ENCODE measurements around the gene HARS2.
"Not testable (repeated sequence)": the region's sequence is repeated elsewhere in the genome, so short reads cannot be mapped to it uniquely, and the experiment has no call there.

Gene HARS2
- 12.7 to 51.3 (median 37.2) reads per million in 17 experiments for total RNA-seq

GRCh38 chr5:140690941-140691924 lies at the start of gene HARS2, which contains the start of gene HARS1:
Gene HARS2 (plus strand): TSS chr5:140691455. CDS start chr5:140691649, 194 bp downstream.
Gene HARS1 (minus strand): TSS chr5:140691370. CDS start chr5:140691304, 66 bp downstream.
- peak; percentile 95 to 98 (median 96) for DNase-seq

GRCh38 chr5:140641716-140642115 lies 49.5 kb upstream of the HARS2 start:
- no peak for DNase-seq

GRCh38 chr5:140642718-140643117 lies 48.5 kb upstream of the HARS2 start:
- no peak for DNase-seq

GRCh38 chr5:140647042-140647419 lies 44.2 kb upstream of the HARS2 start:
- DNase-seq = no peak

GRCh38 chr5:140658870-140659269 lies 32.4 kb upstream of the HARS2 start:
- DNase-seq = no peak

GRCh38 chr5:140660371-140660770 lies 30.9 kb upstream of the HARS2 start:
- not testable (repeated sequence) for DNase-seq

- no peak for DNase-seq
Observed at GRCh38 chr5:140664030-140664358, 27.3 kb upstream of the HARS2 start.

- DNase-seq = peak; percentile 96 to 99 (median 98)
Observed at GRCh38 chr5:140664359-140665119, 26.7 kb upstream of the HARS2 start, which contains the start of gene WDR55. Gene WDR55 (plus strand): TSS chr5:140664904. CDS start chr5:140664913, 9 bp downstream.

- not testable (repeated sequence) for DNase-seq
Observed at GRCh38 chr5:140671035-140671434, 20.2 kb upstream of the HARS2 start.

GRCh38 chr5:140671472-140672125 lies 19.7 kb upstream of the HARS2 start:
- DNase-seq = no peak

- peak; percentile 49 to 76 (median 63) for DNase-seq
Observed at GRCh38 chr5:140672455-140673186, 18.6 kb upstream of the HARS2 start.

GRCh38 chr5:140673187-140673976 lies 17.9 kb upstream of the HARS2 start, which contains the start of gene DND1:
Gene DND1 (minus strand): TSS chr5:140673576. CDS start chr5:140673542, 34 bp downstream.
- DNase-seq = no peak

GRCh38 chr5:140674211-140674610 lies 17.0 kb upstream of the HARS2 start:
- no peak for DNase-seq

GRCh38 chr5:140674629-140675028 lies 16.6 kb upstream of the HARS2 start:
- DNase-seq = no peak

- DNase-seq = no peak
Observed at GRCh38 chr5:140677947-140678346, 13.3 kb upstream of the HARS2 start.

GRCh38 chr5:140678993-140679392 lies 12.3 kb upstream of the HARS2 start:
- DNase-seq = no peak

- DNase-seq = no peak
Observed at GRCh38 chr5:140690376-140690932, 801 bp upstream of the HARS2 start.

GRCh38 chr5:140694276-140694675 lies 3.0 kb downstream of the HARS2 start:
- DNase-seq = no peak

- no peak for DNase-seq
Observed at GRCh38 chr5:140696891-140697492, 5.7 kb downstream of the HARS2 start.
